Esophagus squamous epithelium (tissue), 5 donors: ENCODE results near the gene DNAH11. TPM values are rescaled to one million over a fixed set of nuclear protein-coding genes. Genes with fewer than 3 reads are reported as not detected.

Experiments used
- DNase-seq: peaks from one replicate; lab custom pipeline; 2025; lab: John Stamatoyannopoulos, UW
- H3K27ac ChIP-seq, 4 donors: fragments of 200-600 bp; sonication (generic); one replicate each; pipeline ENCODE4 v1.5.1; 2016 to 2019; ENCODE audit warnings: mild to moderate bottlenecking in 1 of 4
- H3K27me3 ChIP-seq, 4 donors: fragments of 200-600 bp; sonication (generic); 1 replicate in 3 of 4; 2 replicates in 1 of 4; pipeline versions ENCODE4 v1.5.1 to v1.6.0; 2017 to 2021; ENCODE audit warnings: antibody characterized with exemption in 1 of 4
- H3K36me3 ChIP-seq, 3 donors: fragments of 200-600 bp; sonication (generic); one replicate each; pipeline ENCODE4 v1.5.1; 2016 to 2019
- H3K4me1 ChIP-seq, 3 donors: fragments of 200-600 bp; sonication (generic); one replicate each; pipeline ENCODE4 v1.5.1; 2017 to 2019
- H3K4me3 ChIP-seq, 4 donors: fragments of 200-600 bp; sonication (generic); 1 replicate in 3 of 4; 2 replicates in 1 of 4; pipeline ENCODE4 v1.5.1; 2016 to 2019; ENCODE audit warnings: mild to moderate bottlenecking in 2 of 4, moderate library complexity in 1 of 4
- H3K9me3 ChIP-seq, 3 donors: fragments of 200-600 bp; sonication (generic); one replicate each; pipeline ENCODE4 v1.5.1; 2016 to 2019
- CTCF ChIP-seq, 6 experiments: fragments of 450-650 bp in 4 of 6; fragments of 200-600 bp in 2 of 6; sonication (generic) in 2 of 6; IDR thresholded peaks; one replicate each; pipeline ENCODE4 v1.5.1; 2016 to 2019; ENCODE audit warnings: antibody characterized with exemption in 6 of 6, mild to moderate bottlenecking in 4 of 6, moderate library complexity in 4 of 6
- POLR2A ChIP-seq, 4 donors: fragments of 450-650 bp; IDR thresholded peaks; one replicate each; pipeline ENCODE4 v1.6.1; 2017; ENCODE audit warnings: antibody characterized with exemption in 4 of 4, mild to moderate bottlenecking in 4 of 4, moderate library complexity in 3 of 4
- WGBS, 2 donors: methylation state at CpG; one replicate each; pipeline ENCODE4 v1.1.5; 2018; 5-methylcytosine and 5-hydroxymethylcytosine counted together
- intact Hi-C: fragments of 100-400 bp; cut with DNase I; formaldehyde crosslinking; loops from one replicate; pipeline ENCODE4 v1.15.0; 2022
- total RNA-seq, 4 donors: library from RNA; depleted of rRNA; stranded (reverse); fragments of >200 nt; gene quantifications; one replicate each; pipeline ENCODE4 v1.1.0, GENCODE V29; 2016
- donor health status: DM: yes; HTN: yes; CAD: no.

The DNAH11 gene
- total RNA-seq, 4 donors from 2014 or later: 0.35 to 7.4 (median 0.74) TPM

GRCh38 chr7:21912931-21913780, 370.3 kb downstream of the DNAH11 start:
- intact Hi-C loops: no loop called here
- Histone ChIP-seq H3K4me3 (no peak overlapping the region), H3K4me1 (peaks cover 0 to 9% (median 0%) of the 10 kb centered on the region in 3 donors), H3K27ac (no peak overlapping the region), H3K27me3 (no peaks in the 10 kb centered on the region), H3K36me3 (peaks cover 0 to 32% (median 0%) of the 10 kb centered on the region in 3 donors), H3K9me3 (no peaks in the 10 kb centered on the region)
- no peak for TF ChIP-seq CTCF (IDR thresholded peaks at IDR 0.05)
- TF ChIP-seq POLR2A (IDR thresholded peaks at IDR 0.05): no peak
- no peak for DNase-seq
- WGBS, 2 donors: 76 to 79% methylated on average over 8 of the region's 8 CpGs

- no peak for DNase-seq
- WGBS, 2 donors: 42 to 80% methylated on average over 2 of the region's 5 CpGs
- Histone ChIP-seq H3K27ac (no peak overlapping the region), H3K4me3 (no peak overlapping the region), H3K27me3 (no peaks in the 10 kb centered on the region), H3K4me1 (peaks cover 0 to 9% (median 0%) of the 10 kb centered on the region in 3 donors), H3K36me3 (peaks cover 0 to 23% (median 0%) of the 10 kb centered on the region in 3 donors), H3K9me3 (no peaks in the 10 kb centered on the region)
- intact Hi-C loops: no loop called here
- TF ChIP-seq CTCF (IDR thresholded peaks at IDR 0.05): no peak
- no peak for TF ChIP-seq POLR2A (IDR thresholded peaks at IDR 0.05)
Observed at GRCh38 chr7:21914671-21915070, 371.8 kb downstream of the DNAH11 start.

GRCh38 chr7:21915140-21915539, 372.3 kb downstream of the DNAH11 start:
- H3K36me3 ChIP-seq: peaks cover 0 to 23% (median 0%) of the 10 kb centered on the region in 3 donors
- no peak for DNase-seq
- 62 to 82% methylated on average over 3 of the region's 3 CpGs for WGBS, 2 donors
- peaks cover 0 to 9% (median 0%) of the 10 kb centered on the region in 3 donors for H3K4me1 ChIP-seq
- H3K27me3 ChIP-seq: no peaks in the 10 kb centered on the region
- H3K27ac ChIP-seq: no peak overlapping the region
- H3K9me3 ChIP-seq: no peaks in the 10 kb centered on the region
- TF ChIP-seq POLR2A (IDR thresholded peaks at IDR 0.05) (no peak), CTCF (IDR thresholded peaks at IDR 0.05) (no peak)
- H3K4me3 ChIP-seq: no peak overlapping the region
- intact Hi-C loops: no loop called here

- 92% methylated on average over 7 of the region's 7 CpGs for WGBS, 2 donors
- TF ChIP-seq POLR2A (IDR thresholded peaks at IDR 0.05): no peak
- no peak for TF ChIP-seq CTCF (IDR thresholded peaks at IDR 0.05)
- DNase-seq: no peak
- H3K27me3 ChIP-seq: no peaks in the 10 kb centered on the region
- H3K27ac ChIP-seq: no peak overlapping the region
- peaks cover 0 to 23% (median 0%) of the 10 kb centered on the region in 3 donors for H3K36me3 ChIP-seq
- no peaks in the 10 kb centered on the region for H3K9me3 ChIP-seq
- H3K4me3 ChIP-seq: no peak overlapping the region
- peaks cover 0 to 9% (median 0%) of the 10 kb centered on the region in 3 donors for H3K4me1 ChIP-seq
- intact Hi-C loops: no loop called here
Observed at GRCh38 chr7:21916176-21916575, 373.3 kb downstream of the DNAH11 start.

DNA sequence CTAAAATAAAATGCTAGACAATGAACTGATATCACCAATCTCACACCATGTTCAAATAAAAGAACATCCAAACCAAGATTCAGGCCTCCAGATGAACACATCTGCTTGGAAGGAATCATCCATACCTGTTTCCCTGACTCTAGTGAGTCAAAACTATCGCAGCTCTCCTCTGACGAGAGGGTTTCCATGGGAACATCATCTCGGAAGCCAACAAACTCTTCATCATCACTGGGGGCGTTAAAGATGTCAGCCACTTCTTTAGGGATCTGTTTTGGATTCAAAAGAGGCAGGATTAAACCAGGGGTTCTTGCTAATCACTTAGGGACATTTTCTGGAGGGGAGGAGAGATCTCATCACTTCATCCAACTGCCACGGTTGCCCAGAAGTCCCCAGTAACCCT, 373.8 kb downstream of the DNAH11 start:
- no peaks in the 10 kb centered on the region for H3K27me3 ChIP-seq
- H3K4me3 ChIP-seq: no peak overlapping the region
- intact Hi-C loops: no loop called here
- 65 to 77% methylated on average over 5 of the region's 5 CpGs for WGBS, 2 donors
- no peak overlapping the region for H3K27ac ChIP-seq
- no peak for DNase-seq
- H3K9me3 ChIP-seq: no peaks in the 10 kb centered on the region
- TF ChIP-seq POLR2A (IDR thresholded peaks at IDR 0.05): no peak
- TF ChIP-seq CTCF (IDR thresholded peaks at IDR 0.05): no peak
- peaks cover 0 to 9% (median 0%) of the 10 kb centered on the region in 3 donors for H3K4me1 ChIP-seq
- H3K36me3 ChIP-seq: peaks cover 0 to 23% (median 0%) of the 10 kb centered on the region in 3 donors
